Neural cell (in vitro differentiated cells): ENCODE measurements around the gene ZNHIT6.

ENCODE experiments used
- EP300 ChIP-seq: fragments of 450-650 bp; conservative IDR thresholded peaks from 2 replicates; pipeline ENCODE4 v1.6.1; 2014; ENCODE audit warnings: antibody characterized with exemption, mild to moderate bottlenecking, moderate library complexity; ENCODE audit not compliant: poor library complexity, severe bottlenecking
- EZH2 ChIP-seq: fragments of 200-600, 300-800 bp; shearing (Covaris generic), sonication (generic); IDR thresholded peaks from 2 replicates; pipeline ENCODE4 v1.6.1; 2014; ENCODE audit warnings: antibody characterized with exemption, low read length, borderline replicate concordance, mild to moderate bottlenecking; ENCODE audit not compliant: insufficient read depth, poor library complexity, severe bottlenecking
- POLR2AphosphoS5 ChIP-seq: IDR thresholded peaks from 2 replicates; pipeline ENCODE4 v1.6.1; 2012
- TAF1 ChIP-seq: IDR thresholded peaks from 2 replicates; pipeline ENCODE4 v1.6.1; 2012; ENCODE audit warnings: low read depth
- TF ChIP-seq, protein P1 (sequence below): fragments of 450-650 bp; IDR thresholded peaks from 2 replicates; pipeline ENCODE4 v1.5.1; 2014; ENCODE audit warnings: antibody characterized with exemption, mild to moderate bottlenecking, moderate library complexity; ENCODE audit not compliant: poor library complexity, severe bottlenecking

DNA sequence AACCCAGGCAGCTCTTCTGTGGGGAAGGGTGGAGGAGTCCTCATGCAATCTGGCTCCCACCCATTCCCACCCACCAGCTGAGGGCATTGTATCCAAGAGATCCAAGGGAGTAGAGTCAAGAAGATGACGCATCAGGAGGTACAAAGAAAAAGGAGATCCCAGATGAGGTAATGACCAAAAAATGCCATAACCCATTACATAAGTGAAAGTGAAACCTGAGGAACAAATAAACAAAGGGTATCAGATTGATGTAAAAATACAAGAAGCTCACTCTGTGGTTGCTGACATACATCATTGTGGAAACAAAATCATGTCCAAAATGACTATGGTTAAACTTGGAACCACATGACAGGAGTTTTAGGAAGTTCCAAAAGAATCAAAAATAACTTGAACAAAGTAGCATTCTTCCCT is 85.2 kb downstream of the ZNHIT6 start:
- TF ChIP-seq EP300 (no peak), POLR2AphosphoS5 (no peak), EZH2 (no peak), TAF1 (no peak)
- TF ChIP-seq, protein P1, sequence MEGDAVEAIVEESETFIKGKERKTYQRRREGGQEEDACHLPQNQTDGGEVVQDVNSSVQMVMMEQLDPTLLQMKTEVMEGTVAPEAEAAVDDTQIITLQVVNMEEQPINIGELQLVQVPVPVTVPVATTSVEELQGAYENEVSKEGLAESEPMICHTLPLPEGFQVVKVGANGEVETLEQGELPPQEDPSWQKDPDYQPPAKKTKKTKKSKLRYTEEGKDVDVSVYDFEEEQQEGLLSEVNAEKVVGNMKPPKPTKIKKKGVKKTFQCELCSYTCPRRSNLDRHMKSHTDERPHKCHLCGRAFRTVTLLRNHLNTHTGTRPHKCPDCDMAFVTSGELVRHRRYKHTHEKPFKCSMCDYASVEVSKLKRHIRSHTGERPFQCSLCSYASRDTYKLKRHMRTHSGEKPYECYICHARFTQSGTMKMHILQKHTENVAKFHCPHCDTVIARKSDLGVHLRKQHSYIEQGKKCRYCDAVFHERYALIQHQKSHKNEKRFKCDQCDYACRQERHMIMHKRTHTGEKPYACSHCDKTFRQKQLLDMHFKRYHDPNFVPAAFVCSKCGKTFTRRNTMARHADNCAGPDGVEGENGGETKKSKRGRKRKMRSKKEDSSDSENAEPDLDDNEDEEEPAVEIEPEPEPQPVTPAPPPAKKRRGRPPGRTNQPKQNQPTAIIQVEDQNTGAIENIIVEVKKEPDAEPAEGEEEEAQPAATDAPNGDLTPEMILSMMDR: no peak
